GM20000 (cell line): ENCODE measurements around the gene FRS3.

Experiments
- DNase-seq: peaks from one replicate; pipeline ENCODE4 v3.0.0; 2012; ENCODE audit warnings: low spot score
- CTCF ChIP-seq: IDR thresholded peaks from 2 replicates; pipeline ENCODE4 v1.5.1; 2012; ENCODE audit warnings: mild to moderate bottlenecking, control low read depth; ENCODE audit errors: extremely low read depth, missing control alignments

Gene FRS3

DNA sequence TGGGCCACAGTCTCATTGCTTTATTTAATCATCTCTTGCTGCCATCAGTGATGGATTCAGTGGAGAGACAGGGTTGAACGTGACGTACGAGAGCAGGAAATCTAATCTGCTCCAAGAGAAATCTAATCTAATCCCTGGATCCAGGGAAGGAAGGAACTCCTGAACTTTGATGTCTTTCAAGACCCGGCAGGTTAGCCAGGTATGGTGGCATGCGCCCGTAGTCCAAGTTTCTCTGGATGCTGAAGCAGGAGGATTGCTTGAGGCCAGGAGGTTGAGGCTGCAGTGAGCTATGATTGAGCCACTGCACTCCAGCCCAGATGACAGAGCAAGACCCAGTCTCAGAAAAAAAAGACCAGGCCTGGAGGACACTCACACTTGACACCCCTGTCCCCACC is 21.1 kb downstream of the FRS3 start:
- no peak for DNase-seq
- TF ChIP-seq CTCF, result no peak

DNA sequence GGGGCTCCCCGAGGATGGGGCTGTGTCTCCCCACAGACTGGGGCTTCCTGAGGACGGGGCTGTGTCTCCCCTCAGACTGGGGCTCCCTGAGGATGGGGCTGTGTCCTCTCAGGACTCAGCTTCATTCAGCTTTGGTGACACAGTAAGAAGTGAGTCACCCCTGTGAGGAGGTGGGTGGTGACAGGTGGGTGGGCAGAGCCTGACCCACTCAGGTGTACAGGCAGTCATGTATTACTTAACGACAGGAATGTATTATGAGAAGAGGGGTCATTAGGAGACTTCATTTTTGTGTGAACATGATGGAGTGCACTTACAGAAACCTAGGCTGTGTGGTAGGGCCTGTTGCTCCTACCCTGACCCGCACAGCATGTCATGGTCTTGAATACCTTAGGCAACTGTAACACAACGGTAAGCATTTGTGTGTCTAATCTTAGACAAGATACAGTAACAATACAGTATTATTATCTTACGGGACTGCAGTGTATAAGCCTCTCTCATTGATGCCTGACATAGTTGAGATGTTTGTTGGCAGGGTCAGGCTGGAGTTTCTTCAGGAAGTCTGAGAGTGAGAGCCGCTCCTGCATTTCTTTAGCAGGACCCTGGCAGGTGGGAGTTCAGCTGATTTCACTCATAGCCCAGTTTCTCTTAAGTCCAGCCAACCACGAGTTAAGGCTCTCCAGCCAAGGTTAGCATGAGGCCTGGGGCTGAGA is 21.6 kb downstream of the FRS3 start:
- no peak for TF ChIP-seq CTCF
- DNase-seq, result no peak

DNA sequence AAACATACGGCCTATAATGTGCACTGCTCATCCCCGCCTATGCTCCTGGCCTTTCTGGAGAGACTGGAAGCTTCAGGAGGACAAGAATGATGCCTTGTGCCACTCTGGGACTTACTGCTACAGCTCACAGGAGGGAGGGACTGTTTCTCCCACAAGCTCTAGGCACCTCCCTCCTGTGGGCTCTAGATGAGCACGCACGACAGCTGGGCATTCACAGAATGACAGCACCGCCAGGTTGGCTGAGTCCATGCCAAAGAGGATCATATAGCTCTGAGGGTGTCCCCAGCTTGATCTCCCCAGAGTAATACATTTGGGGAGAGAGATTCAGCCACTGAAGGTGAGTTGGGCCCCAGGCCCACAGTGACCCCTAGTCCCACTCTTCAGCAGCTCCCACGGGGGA is 22.4 kb downstream of the FRS3 start:
- no peak for TF ChIP-seq CTCF
- no peak for DNase-seq

DNA sequence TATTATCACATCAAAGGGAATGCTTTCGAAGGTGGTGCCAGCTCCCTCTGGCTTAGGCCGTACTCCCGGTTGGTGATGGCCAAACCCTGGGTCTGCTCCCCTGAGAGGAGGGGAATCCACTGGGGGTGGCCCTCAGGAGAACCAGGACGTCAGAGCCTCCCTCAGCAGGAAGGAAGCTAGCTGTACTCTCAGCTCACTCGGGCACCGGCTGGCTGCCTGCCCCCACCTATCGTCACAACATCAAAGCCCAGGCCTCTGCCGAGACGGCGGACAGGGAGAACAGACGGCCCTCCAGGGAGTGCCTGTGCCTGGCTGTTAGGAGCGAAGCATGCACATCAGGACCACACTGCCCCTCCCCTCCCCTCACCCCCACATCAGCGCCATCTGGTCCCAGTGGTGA is 23.3 kb downstream of the FRS3 start:
- DNase-seq, result no peak
- TF ChIP-seq CTCF, result no peak

DNA sequence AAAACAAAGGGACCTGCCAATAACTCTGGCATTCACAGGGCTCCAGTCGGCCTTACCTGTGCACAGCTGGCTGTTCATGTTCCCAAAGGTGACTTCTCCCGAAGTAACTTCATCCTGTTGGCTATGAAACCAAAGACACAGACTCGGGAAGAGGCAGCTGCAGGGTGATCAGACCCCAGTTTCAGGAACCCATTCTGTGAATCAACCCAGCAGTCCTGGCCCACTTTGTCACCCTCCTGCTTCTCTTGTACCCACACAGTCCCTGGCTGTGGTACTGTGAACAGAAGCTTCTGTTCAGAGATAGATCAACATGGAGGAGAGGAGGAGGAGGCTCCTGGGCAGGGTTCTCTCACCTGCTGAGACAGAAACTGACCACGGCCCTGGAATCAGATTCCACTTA is 23.8 kb downstream of the FRS3 start:
- no peak for DNase-seq
- TF ChIP-seq CTCF, result no peak

GRCh38 chr6:41750374-41750773 is 29.3 kb downstream of the FRS3 start:
- no peak for TF ChIP-seq CTCF

DNA sequence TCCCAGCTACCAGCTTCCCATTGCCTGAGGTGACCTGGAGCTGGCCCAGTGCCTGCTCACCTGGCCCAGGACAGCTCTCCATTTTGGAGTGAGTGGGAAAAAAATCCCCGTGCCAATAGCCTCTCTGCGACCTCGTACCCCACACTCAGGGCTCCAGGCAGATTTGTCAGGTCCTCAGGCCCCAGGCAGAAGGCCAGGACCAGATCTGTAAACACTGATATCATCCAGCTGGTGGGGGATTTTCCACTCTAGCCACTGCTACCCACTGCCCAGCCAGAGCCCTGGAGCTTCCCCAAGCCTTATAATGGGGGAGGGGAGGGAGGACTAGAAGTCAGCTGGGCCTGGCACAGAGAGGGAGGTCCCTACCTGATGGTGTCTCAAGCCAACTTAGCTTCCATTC is 31.2 kb downstream of the FRS3 start:
- no peak for DNase-seq
- TF ChIP-seq CTCF, result no peak

More at GRCh38 chr6:41750374-41750773, 29.3 kb downstream of the FRS3 start:
- DNase-seq, result no peak
